ENCODE results near the gene CCDC159. TPM values are rescaled to one million over a fixed set of nuclear protein-coding genes. Genes with fewer than 3 reads are reported as not detected.

Gene CCDC159
- total RNA-seq (ENCODE audit: low replicate concordance) = 6.7 and 10.9 TPM in 2 replicates

GRCh38 chr19:11346104-11346940 is at the start of gene CCDC159, which contains the start of gene TMEM205:
Gene CCDC159 (plus strand): TSS chr19:11346519. CDS start chr19:11346607, 88 bp downstream.
Gene TMEM205 (minus strand): TSS chr19:11346268. CDS start chr19:11345619, 649 bp downstream.

GRCh38 chr19:11339254-11340098 is 6.8 kb upstream of the CCDC159 start, which contains the start of gene RAB3D:
Gene RAB3D (minus strand): TSS chr19:11339657. CDS start chr19:11337399, 2,258 bp downstream.

GRCh38 chr19:11355160-11356073 is 9.1 kb downstream of the CCDC159 start, which contains the start of gene PLPPR2:
Gene PLPPR2 (plus strand): TSS chr19:11355432. CDS start chr19:11357674, 2,242 bp downstream.

GRCh38 chr19:11374433-11375142 is 28.3 kb downstream of the CCDC159 start, which contains the start of gene SWSAP1:
Gene SWSAP1 (plus strand): TSS chr19:11374666. CDS start chr19:11374681, 15 bp downstream.

Other genes starting within 250 kb of the CCDC159 start
- gene SPC24, start 190.7 kb upstream of the CCDC159 start, total RNA-seq (ENCODE audit: low replicate concordance) = 14.9 and 31.8 TPM in 2 replicates
- gene KANK2, start 149.0 kb upstream of the CCDC159 start, total RNA-seq (ENCODE audit: low replicate concordance) = 212 and 948 TPM in 2 replicates
- 0.59 TPM in 1 of 2 replicates, not detected in the other for gene ANGPTL8, start 106.9 kb upstream of the CCDC159 start, total RNA-seq (ENCODE audit: low replicate concordance)
- 9.0 and 14.2 TPM in 2 replicates for gene DOCK6, start 84.0 kb upstream of the CCDC159 start, total RNA-seq (ENCODE audit: low replicate concordance)
- gene TSPAN16, start 50.4 kb upstream of the CCDC159 start, total RNA-seq (ENCODE audit: low replicate concordance) = not detected in 2 replicates
- 15.0 and 78.6 TPM in 2 replicates for gene RAB3D, start 6.9 kb upstream of the CCDC159 start, total RNA-seq (ENCODE audit: low replicate concordance)
- 66.0 and 68.6 TPM in 2 replicates for gene TMEM205, start 251 bp upstream of the CCDC159 start, total RNA-seq (ENCODE audit: low replicate concordance)
- gene PLPPR2, start 8.9 kb downstream of the CCDC159 start, total RNA-seq (ENCODE audit: low replicate concordance) = 7.1 and 10.9 TPM in 2 replicates
- 0.30 and 0.35 TPM in 2 replicates for gene SWSAP1, start 28.1 kb downstream of the CCDC159 start, total RNA-seq (ENCODE audit: low replicate concordance)
- 3.5 and 5.1 TPM in 2 replicates for gene EPOR, start 37.8 kb downstream of the CCDC159 start, total RNA-seq (ENCODE audit: low replicate concordance)
- 1.5 TPM in 2 replicates for gene RGL3, start 72.8 kb downstream of the CCDC159 start, total RNA-seq (ENCODE audit: low replicate concordance)
- 0.23 and 0.94 TPM in 2 replicates for gene ODAD3, start 88.6 kb downstream of the CCDC159 start, total RNA-seq (ENCODE audit: low replicate concordance)
- gene PRKCSH, start 89.1 kb downstream of the CCDC159 start, total RNA-seq (ENCODE audit: low replicate concordance) = 102 and 173 TPM in 2 replicates
- gene ELAVL3, start 134.5 kb downstream of the CCDC159 start, total RNA-seq (ENCODE audit: low replicate concordance) = not detected in 2 replicates
- 4.6 and 7.4 TPM in 2 replicates for gene ZNF653, start 159.3 kb downstream of the CCDC159 start, total RNA-seq (ENCODE audit: low replicate concordance)
- gene ECSIT, start 182.6 kb downstream of the CCDC159 start, total RNA-seq (ENCODE audit: low replicate concordance) = 32.3 and 58.9 TPM in 2 replicates
- gene CNN1, start 192.3 kb downstream of the CCDC159 start, total RNA-seq (ENCODE audit: low replicate concordance) = 6.5 and 9.2 TPM in 2 replicates
- gene ELOF1, start 212.7 kb downstream of the CCDC159 start, total RNA-seq (ENCODE audit: low replicate concordance) = 19.7 and 35.6 TPM in 2 replicates
- 0.08 and 8.5 TPM in 2 replicates for gene ACP5, start 231.1 kb downstream of the CCDC159 start, total RNA-seq (ENCODE audit: low replicate concordance)